ENCODE data around the gene CCL14. TPM values are rescaled to one million over a fixed set of nuclear protein-coding genes. Genes with fewer than 3 reads are reported as not detected.

Gene CCL14
- total and polyA plus RNA-seq, 9 of the 15 experiments (the other 6 are each of a cell fraction or from before 2014, with no cell fraction given) = not detected

DNA sequence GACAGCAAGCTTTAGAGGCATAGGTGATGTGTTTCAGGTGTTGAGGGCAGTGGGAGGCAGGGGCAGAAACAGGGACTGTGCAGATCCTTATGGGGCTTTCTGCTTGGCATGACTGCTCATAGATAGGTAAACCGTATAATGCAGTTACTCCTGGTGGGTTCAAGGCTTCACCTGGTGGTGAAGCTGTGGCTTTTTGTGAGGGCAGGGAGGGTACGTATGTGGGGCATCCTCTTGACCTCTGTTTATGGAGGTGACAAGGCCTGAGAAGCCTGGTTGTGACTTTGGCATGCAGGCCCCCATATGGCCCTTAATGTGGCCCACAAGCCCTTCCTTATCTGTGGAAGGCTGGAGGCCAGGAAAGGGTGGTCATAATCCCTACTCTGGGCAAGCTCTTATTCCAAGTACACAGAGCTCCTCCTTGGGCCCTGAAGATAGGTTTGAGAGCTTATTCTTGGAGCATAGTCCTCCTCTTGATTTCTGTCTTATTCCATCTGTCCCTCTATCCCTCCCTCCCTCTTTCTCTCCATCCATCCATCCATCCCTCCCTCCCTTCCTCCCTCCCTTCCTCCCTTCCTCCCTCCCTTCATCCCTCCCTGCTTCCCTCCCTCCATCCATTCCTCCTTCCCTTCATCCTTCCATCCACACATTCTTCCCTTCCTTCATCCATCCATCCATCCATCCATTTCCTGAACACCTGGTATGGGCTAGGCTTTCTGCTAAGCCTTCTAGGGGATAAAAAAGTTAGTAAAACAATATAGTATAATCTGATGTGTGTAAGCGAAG is 3.9 kb downstream of the CCL14 start:
- Histone ChIP-seq H2AFZ (ENCODE audit: low read depth, low read length) (no peak overlapping the region), H3K27me3 (ENCODE audit: control insufficient read depth in 2 of 2, insufficient read depth in 2 of 2, low read length in 2 of 2) (peaks cover 12 to 48% of the 10 kb centered on the region in 2 experiments; a peak in 4 of 5 replicates), H3K9me3 (replicated peaks; ENCODE audit: control insufficient read depth, insufficient read depth, low read depth, low read length) (no peaks in the 10 kb centered on the region), H3K4me3 (no peak overlapping the region), H3K79me2 (ENCODE audit: control insufficient read depth, insufficient read depth, low read length) (no peaks in the 10 kb centered on the region), H3K9me1 (ENCODE audit: control insufficient read depth, insufficient read depth, low read length) (no peaks in the 10 kb centered on the region), H3K4me2 (ENCODE audit: insufficient read depth, low read length) (no peak overlapping the region), H3K27ac (ENCODE audit: extremely low read depth, low read depth, low read length) (no peak overlapping the region), H3K9ac (ENCODE audit: insufficient read depth in 1 of 2, low read depth in 2 of 2, low read length in 2 of 2) (no peak overlapping the region), H4K20me1 (replicated peaks; ENCODE audit: control insufficient read depth, insufficient read depth, low read length) (no peaks in the 10 kb centered on the region; the same call in 1 of the 2 replicates), H3K4me1 (replicated peaks in 1 of 2; ENCODE audit: control insufficient read depth in 2 of 2, insufficient read depth in 2 of 2, low read length in 2 of 2) (no peaks in the 10 kb centered on the region), H3K36me3 (ENCODE audit: control insufficient read depth, insufficient read depth, low read length) (no peaks in the 10 kb centered on the region)
- BruUV-seq (replicated peaks) = no TSS peak
- FAIRE-seq = no peak
- DNase-seq (ENCODE audit: extremely low read depth in 1 of 4, low spot score in 3 of 4) = no peak
- ChIA-PET CTCF (ENCODE audit: low intra/inter-chr PET ratio) (no interaction called here), POLR2A (interaction anchor here (2.0 kb wide), 1 partner anchor 11 kb away, joined by 5 read pairs; no protein-coding TSS in a partner anchor)
- intact Hi-C loops (cut with micrococcal nuclease) = no loop called here
- 3% methylated on average over 3 of the region's 3 CpGs for WGBS (ENCODE audit: insufficient coverage, low coverage, missing lambda C conversion rate)
- in situ Hi-C loops (cut with MboI) = no loop called here
- TF ChIP-seq, protein P1, sequence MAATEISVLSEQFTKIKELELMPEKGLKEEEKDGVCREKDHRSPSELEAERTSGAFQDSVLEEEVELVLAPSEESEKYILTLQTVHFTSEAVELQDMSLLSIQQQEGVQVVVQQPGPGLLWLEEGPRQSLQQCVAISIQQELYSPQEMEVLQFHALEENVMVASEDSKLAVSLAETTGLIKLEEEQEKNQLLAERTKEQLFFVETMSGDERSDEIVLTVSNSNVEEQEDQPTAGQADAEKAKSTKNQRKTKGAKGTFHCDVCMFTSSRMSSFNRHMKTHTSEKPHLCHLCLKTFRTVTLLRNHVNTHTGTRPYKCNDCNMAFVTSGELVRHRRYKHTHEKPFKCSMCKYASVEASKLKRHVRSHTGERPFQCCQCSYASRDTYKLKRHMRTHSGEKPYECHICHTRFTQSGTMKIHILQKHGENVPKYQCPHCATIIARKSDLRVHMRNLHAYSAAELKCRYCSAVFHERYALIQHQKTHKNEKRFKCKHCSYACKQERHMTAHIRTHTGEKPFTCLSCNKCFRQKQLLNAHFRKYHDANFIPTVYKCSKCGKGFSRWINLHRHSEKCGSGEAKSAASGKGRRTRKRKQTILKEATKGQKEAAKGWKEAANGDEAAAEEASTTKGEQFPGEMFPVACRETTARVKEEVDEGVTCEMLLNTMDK (IDR thresholded peaks at IDR 0.05; ENCODE audit: borderline replicate concordance, insufficient read depth, low read depth, low read length, poor library complexity, severe bottlenecking) = no peak
- TF ChIP-seq SIN3B (IDR thresholded peaks at IDR 0.05; ENCODE audit: low read depth) (no peak), CEBPB (tag; IDR thresholded peaks at IDR 0.05) (no peak), CBFB (CRISPR knock-in tag; IDR thresholded peaks at IDR 0.05) (no peak), ZC3H11A (IDR thresholded peaks at IDR 0.05; ENCODE audit: low read depth, low read length) (no peak), ELF2 (CRISPR knock-in tag; IDR thresholded peaks at IDR 0.05) (no peak), NR3C1 (CRISPR knock-in tag; IDR thresholded peaks at IDR 0.05) (no peak), ZKSCAN8 (CRISPR knock-in tag; IDR thresholded peaks at IDR 0.05) (no peak), HDAC1 (IDR thresholded peaks at IDR 0.05) (no peak), MAFF (IDR thresholded peaks at IDR 0.05; ENCODE audit: low read length) (no peak), SP1 (CRISPR knock-in tag; IDR thresholded peaks at IDR 0.05) (no peak), ZNF140 (CRISPR knock-in tag; IDR thresholded peaks at IDR 0.05) (no peak), RFX7 (CRISPR knock-in tag; IDR thresholded peaks at IDR 0.05) (no peak), MXI1 (IDR thresholded peaks at IDR 0.05; ENCODE audit: low read depth, low read length) (no peak)
- TF ChIP-seq, protein P2, sequence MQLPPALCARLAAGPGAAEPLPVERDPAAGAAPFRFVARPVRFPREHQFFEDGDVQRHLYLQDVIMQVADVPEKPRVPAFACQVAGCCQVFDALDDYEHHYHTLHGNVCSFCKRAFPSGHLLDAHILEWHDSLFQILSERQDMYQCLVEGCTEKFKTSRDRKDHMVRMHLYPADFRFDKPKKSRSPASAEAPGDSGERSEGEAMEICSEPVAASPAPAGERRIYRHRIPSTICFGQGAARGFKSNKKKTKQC (CRISPR knock-in tag; IDR thresholded peaks at IDR 0.05) = no peak
- no peak for ATAC-seq

Data from K562 (cell line).